ENCODE data around the gene NGEF. TPM values are rescaled to one million over a fixed set of nuclear protein-coding genes. Genes with fewer than 3 reads are reported as not detected.

The NGEF gene
- total and polyA plus RNA-seq, 10 of the 15 experiments (the other 5 are each of a cell fraction or from before 2014, with no cell fraction given), result 0.12 TPM; not detected in 9

GRCh38 chr2:233023007-233023760 is 10.1 kb upstream of the NGEF start:
- Histone ChIP-seq H3K9ac (ENCODE audit: control insufficient read depth, insufficient read depth, low read length) (no peak overlapping the region), H3K4me3 (no peak overlapping the region), H3K9me3 (replicated peaks; ENCODE audit: control insufficient read depth, insufficient read depth, low read length) (no peaks in the 10 kb centered on the region), H3K36me3 (ENCODE audit: control insufficient read depth in 2 of 2, insufficient read depth in 2 of 2, low read length in 1 of 2) (no peaks in the 10 kb centered on the region), H4K20me1 (ENCODE audit: control insufficient read depth, insufficient read depth) (no peaks in the 10 kb centered on the region), H3K4me2 (ENCODE audit: control insufficient read depth, insufficient read depth) (no peak overlapping the region), H2AFZ (ENCODE audit: control insufficient read depth, low read depth, low read length) (no peak overlapping the region), H3K27me3 (replicated peaks in 1 of 2; ENCODE audit: control insufficient read depth in 2 of 2, insufficient read depth in 2 of 2, low read length in 1 of 2) (peaks cover 0 to 1% of the 10 kb centered on the region in 2 experiments; a peak in 1 of 4 replicates), H3K27ac (ENCODE audit: control insufficient read depth, insufficient read depth) (no peak overlapping the region), H3K79me2 (ENCODE audit: control insufficient read depth, insufficient read depth, low read length) (no peaks in the 10 kb centered on the region), H3K4me1 (ENCODE audit: control insufficient read depth, insufficient read depth, low read length) (no peaks in the 10 kb centered on the region)
- FAIRE-seq (no peak), DNase-seq (ENCODE audit: low read depth, low spot score) (no peak), ATAC-seq (no peak)
- RAD21 ChIA-PET (ENCODE audit: unreplicated experiment), result interaction anchor here (0.6 kb wide), 1 partner anchor 68 kb away, joined by 3 read pairs; no protein-coding TSS in a partner anchor
- in situ Hi-C loops (cut with MboI), result no loop called here
- CTCF ChIA-PET, result no interaction called here
- POLR2A ChIA-PET, result no interaction called here
- intact Hi-C loops (cut with micrococcal nuclease; ENCODE audit: unreplicated experiment), result no loop called here
- TF ChIP-seq PML (IDR thresholded peaks at IDR 0.05; ENCODE audit: low read length) (no peak), SRF (IDR thresholded peaks at IDR 0.05; ENCODE audit: low read depth in 2 of 2, low read length in 2 of 2) (no peak), PAX5 (IDR thresholded peaks at IDR 0.05; ENCODE audit: borderline replicate concordance, low read depth, low read length) (no peak), POLR2A (IDR thresholded peaks at IDR 0.05; ENCODE audit: low read depth, low read length) (no peak), SP1 (IDR thresholded peaks at IDR 0.05; ENCODE audit: low read depth, low read length) (no peak), SMARCA5 (IDR thresholded peaks at IDR 0.05) (no peak), NFYA (IDR thresholded peaks at IDR 0.05; ENCODE audit: borderline replicate concordance, low read depth, low read length) (no peak)
- TF ChIP-seq, protein P1, sequence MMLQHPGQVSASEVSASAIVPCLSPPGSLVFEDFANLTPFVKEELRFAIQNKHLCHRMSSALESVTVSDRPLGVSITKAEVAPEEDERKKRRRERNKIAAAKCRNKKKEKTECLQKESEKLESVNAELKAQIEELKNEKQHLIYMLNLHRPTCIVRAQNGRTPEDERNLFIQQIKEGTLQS (IDR thresholded peaks at IDR 0.05; ENCODE audit: borderline replicate concordance, extremely low read depth, low read depth, low read length), result no peak
- WGBS (ENCODE audit: insufficient coverage, insufficient replicate concordance, low lambda C conversion rate, missing lambda C conversion rate), result 56% methylated on average over 18 of the region's 18 CpGs
- no TSS peak for BruUV-seq (replicated peaks)
- SMC1A ChIA-PET (ENCODE audit: uncharacterized antibody, unreplicated experiment), result interaction anchor here (1.0 kb wide), 1 partner anchor 419 kb away, joined by 3 read pairs; no protein-coding TSS in a partner anchor
